ENCODE measurements around the gene LRPAP1.

The LRPAP1 gene

GRCh38 chr4:3483471-3483921 lies 48.7 kb downstream of the LRPAP1 start:
- DNase-seq: no peak

DNA sequence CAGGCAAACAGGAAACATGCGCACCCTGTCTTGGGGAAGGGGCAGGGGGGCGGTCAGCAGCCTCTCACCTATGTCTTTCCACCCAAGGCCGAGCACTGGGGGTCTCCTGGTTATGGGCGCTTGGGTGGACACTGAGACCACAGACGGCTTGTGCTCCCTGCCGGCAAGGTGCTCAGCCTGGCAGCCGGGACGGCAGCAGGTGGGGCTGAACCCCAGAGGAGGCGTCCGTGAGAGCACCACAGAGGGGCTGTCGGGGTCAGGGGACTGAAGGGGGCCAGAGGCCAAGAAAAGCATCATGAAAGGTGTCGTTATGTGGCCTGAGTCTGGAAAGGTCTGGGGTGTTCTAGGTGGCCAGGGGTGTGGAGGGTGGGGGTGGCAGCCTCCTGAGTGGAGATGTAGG lies 49.5 kb downstream of the LRPAP1 start:
- DNase-seq: no peak

GRCh38 chr4:3481783-3482393 lies 50.3 kb downstream of the LRPAP1 start:
- no peak for DNase-seq

DNA sequence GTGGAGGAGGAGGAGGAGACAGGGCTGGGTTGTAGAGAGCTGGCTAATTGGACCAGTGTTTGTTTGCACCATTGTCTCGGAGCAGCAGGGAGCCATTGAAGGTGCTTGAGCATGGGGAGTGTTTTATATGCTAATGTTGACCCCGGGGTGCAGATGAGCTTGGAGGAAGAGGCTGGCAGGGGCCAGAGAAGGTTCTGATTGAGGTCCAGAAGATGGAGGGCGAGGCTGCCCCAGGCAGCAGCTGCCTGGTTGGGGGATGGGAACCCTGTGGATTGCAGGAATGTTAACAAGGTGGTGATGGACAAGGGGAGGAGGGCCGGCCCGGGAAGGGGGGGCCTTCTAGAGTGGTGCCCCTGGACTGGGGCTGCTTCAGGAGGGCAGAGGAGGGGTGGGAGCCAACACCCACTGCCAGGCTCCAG lies 51.1 kb downstream of the LRPAP1 start:
- no peak for DNase-seq

DNA sequence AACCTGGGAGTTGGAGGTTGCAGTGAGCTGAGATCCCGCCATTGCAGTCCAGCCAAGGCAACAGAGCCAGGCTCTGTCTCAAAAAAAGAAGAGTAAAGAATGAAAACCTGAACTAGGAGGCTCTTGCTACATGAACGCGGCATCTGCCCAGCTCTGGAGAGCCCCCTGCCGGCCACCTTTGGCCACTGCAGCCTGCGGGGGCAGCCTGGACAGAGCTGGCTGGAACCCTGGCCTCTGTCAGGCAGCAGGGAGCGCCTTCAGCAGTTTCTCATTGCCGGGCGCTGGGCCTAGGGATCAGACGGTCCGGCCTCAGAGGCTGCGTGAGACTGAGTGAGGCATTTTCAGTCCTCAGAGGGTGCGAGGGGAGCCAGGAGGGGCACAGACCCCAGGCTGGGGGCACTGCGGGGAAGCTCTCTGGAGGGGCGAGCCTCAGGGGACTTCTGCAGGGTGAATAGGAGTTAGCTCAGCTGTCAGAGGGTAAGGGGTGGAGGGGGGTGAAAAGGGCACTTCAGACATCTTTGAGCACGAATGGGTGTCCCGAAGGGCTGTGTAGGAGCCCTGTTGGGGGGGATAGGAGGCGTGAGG lies 51.6 kb downstream of the LRPAP1 start:
- DNase-seq: peak; percentile 64

- DNase-seq: no peak
Measured at GRCh38 chr4:3479358-3480101, 52.7 kb downstream of the LRPAP1 start.

DNA sequence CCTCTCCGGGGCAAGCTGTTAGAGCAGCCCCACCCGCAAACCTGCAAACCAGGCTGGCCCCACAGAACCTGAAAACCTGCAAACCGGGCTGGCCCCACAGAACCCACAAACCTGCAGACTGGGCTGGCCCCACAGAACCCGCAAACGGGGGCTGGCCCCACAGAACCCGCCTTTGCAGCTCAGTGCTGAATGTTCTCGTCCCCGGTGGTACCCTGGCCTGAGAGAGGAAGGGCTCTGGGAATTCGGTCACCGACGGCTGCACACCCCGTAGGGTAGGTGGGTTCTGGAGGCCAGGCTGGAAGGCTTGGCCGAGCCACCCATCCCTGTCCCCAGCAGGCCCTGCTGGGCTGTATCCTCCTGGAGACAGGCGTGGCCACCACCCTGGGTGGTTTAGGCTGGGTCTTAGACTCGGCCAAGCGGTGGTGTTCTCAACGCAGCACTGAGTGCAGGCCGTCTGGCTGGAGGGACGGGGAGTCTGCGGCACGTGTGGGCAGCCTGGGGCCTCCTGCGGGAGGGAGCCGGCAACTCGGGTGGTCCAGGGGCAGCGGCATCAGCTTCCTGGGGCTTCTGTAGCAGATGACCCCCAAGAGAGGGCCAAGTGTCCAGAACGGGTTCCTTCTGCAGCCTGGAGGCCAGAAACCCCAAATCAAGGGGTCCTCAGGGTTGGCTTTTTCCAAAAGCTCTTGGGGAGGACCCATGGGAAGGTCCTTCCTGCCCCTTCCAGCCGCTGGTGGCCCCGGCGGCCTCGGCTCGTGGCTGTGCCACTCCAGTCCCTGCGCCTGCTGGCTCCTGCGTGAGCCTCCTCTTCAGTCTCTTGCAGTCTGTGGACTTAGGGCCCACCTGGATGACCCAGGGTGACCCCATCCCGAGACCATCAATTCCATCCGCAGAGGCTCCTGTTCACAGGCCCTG lies 53.5 kb downstream of the LRPAP1 start:
- DNase-seq: no peak

GRCh38 chr4:3477750-3478430 lies 54.3 kb downstream of the LRPAP1 start:
- no peak for DNase-seq

GRCh38 chr4:3476936-3477749 lies 55.1 kb downstream of the LRPAP1 start:
- DNase-seq: no peak

DNA sequence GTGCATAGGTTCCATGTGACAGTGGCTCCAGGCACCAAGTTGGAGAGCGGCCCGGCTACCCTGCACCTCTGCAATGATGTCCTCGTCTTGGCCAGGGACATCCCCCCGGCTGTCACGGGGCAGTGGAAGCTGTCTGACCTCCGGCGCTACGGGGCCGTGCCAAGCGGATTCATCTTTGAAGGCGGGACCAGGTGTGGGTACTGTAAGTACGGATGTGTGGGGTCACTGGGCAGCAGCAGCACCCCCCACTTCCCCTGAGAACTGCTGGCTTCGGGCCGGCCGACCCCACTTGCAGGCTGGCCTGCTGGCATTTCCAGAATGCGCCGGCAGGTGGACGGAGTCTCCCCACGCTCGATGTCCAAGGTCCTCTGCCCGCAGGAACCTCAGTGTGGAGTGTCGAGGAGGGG lies 55.9 kb downstream of the LRPAP1 start:
- no peak for DNase-seq

DNA sequence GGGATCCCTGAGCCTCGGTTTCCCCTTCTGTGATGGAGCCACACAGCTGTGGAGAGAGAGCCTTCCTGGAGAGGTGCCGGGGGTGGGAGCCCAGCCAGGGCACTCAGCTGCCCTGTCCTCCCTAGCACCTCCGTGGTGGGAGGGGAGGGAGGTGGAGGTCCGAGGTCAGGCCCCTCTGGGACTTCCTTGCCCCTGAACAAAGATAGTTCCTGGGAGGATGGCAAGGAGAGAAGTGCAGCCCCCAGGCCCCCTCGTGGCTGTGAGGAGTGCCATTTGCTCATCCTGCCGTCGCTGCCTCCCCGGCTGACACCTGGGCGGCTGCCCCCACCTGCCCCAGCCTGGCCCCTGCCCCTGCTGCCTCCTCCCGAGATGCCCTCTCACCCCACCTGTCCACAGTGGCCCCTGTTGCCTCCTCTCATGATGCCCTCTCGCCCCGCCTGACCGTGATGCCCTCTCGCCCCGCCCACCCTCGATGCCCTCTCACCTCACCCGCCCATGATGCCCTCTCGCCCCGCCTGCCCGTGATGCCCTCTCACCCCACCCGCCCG lies 56.4 kb downstream of the LRPAP1 start:
- DNase-seq: no peak

GRCh38 chr4:3475041-3475712 lies 57.0 kb downstream of the LRPAP1 start:
- DNase-seq: no peak

DNA sequence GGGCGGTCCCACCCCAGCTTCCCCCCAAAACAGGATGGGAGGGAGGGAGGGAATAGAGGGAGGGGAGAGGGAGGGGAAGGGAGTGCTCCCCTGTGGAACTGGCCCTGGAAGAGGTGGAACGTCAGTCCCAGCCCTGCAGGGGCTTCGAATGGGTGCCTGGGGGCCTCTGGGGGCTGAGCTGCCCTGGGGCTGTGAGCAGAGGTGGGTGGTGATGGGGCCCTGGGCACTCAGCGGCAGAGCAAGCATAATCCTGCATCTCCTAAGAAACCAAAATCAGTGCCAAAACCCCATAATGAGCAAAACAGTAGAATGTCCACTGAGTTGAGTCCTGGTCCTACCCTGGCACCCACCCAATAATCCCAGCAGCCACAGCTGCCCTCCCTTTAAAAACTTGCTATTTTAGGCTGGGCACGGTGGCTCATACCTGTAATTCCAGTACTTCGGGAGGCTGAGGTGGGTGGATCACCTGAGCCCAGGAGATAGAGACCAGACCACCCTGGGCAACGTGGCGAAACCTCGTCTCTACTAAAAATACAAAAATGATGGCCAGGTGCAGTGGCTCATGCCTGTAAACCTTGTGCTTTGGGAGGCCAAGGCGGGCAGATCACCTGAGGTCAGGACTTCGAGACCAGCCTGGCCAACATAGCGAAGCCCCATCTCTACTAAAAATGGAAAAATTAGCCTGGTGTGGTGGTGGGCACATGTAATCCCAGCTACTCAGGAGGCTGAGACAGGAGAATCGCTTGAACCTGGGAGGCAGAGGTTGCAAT lies 58.0 kb downstream of the LRPAP1 start:
- DNase-seq: no peak

GRCh38 chr4:3473181-3473950 lies 58.9 kb downstream of the LRPAP1 start:
- no peak for DNase-seq

- DNase-seq: no peak
Measured at GRCh38 chr4:3472411-3473141, 59.6 kb downstream of the LRPAP1 start.

DNA sequence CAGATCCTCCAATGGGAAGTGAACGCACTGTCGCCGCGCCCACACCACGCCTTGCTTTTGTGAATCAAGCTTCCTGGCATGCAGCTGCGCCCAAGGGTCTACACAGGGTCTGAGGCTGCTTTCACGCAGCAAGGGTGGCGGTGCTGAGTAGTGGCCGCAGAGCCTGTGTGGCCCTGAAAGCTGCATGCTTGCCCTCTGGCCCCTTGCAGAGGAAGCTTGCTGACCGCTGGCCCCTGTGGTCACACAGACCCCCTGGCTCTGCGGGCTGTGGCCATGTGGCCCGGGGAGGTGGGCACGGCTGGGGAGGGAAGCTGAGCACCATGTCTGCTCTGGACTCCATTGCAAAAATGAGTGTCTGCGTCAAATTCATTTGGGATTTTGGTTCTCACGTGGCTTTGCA lies 60.3 kb downstream of the LRPAP1 start:
- no peak for DNase-seq

DNA sequence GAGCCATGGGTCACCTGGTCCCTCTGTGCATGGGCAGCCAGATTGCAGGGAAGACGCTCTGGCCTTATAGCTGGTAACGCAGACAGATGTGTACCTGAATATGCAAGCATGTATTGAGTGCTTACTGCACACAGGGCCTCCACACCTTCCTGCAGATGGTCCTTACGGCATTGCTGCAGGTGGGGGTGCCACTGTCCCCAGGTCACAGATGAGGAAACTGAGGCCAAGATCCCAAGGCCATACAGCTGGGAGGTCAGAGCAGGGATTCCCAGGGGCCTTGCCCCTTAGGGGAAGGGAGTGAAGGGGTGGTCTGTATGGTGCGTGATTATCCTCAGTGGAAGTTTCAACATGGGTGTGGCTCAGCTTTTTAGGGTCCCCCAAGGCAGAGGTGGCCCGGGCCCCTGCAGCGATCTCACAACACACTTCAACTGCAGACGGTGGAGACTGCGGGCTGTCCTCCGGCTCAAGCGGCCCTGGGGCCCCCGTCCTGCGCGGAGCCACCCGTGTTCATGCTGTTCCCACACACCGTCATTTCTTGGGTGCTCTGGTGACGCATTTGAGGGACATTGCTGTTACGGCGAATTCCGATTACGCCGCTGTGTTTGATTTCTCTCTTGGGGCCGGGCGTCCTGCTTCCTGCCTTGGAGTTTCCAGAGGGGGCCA lies 61.0 kb downstream of the LRPAP1 start:
- DNase-seq: no peak
